Naive thymus-derived CD4-positive, alpha-beta T cell (primary cell): ENCODE measurements around the gene BCR. TPM values are rescaled to one million over a fixed set of nuclear protein-coding genes. Genes with fewer than 3 reads are reported as not detected.
"Not testable (repeated sequence)": the region's sequence is repeated elsewhere in the genome, so short reads cannot be mapped to it uniquely, and the experiment has no call there.

Experiments
- ATAC-seq: fragments of 150-1000 bp; cut with Tn5 transposase; 2 replicates; pipeline ENCODE4 v1.10.0; 2021; ENCODE audit warnings: mild to moderate bottlenecking, moderate library complexity
- CTCF ChIA-PET: fragments of 350-600 bp; sonication (Branson Sonifier 250); formaldehyde crosslinking; loops from one replicate; lab custom pipeline; 2021; ENCODE audit warnings: antibody characterized with exemption; lab: Charles Lee
- POLR2A ChIA-PET: fragments of 350-600 bp; sonication (Branson Sonifier 250); formaldehyde crosslinking; loops from one replicate; lab custom pipeline; 2021; ENCODE audit warnings: antibody characterized with exemption, inconsistent platforms; lab: Charles Lee
- DNase-seq, 9 donors: peaks; one replicate each; pipeline versions ENCODE4 v3.0.0 to v3.0.0-alpha.2; 2020 to 2022; ENCODE audit warnings: mixed read lengths in 1 of 9
- H3K27ac ChIP-seq: one replicate; pipeline ENCODE4 v1.7.0; 2013; ENCODE audit warnings: mild to moderate bottlenecking, low read depth, low read length, moderate library complexity
- H3K27me3 ChIP-seq, 2 donors: one replicate each; pipeline ENCODE4 v1.7.0; 2013; ENCODE audit warnings: low read length in 2 of 2, mild to moderate bottlenecking in 2 of 2, moderate library complexity in 2 of 2; ENCODE audit not compliant: control insufficient read depth in 2 of 2, insufficient read depth in 2 of 2
- H3K36me3 ChIP-seq, 3 experiments: 1 replicate in 2 of 3; 2 replicates in 1 of 3; pipeline ENCODE4 v1.7.0; 2013; ENCODE audit warnings: low read length in 3 of 3, mild to moderate bottlenecking in 3 of 3, moderate library complexity in 1 of 3; ENCODE audit not compliant: insufficient read depth in 3 of 3, control insufficient read depth in 2 of 3
- H3K4me1 ChIP-seq, 2 donors: one replicate each; pipeline ENCODE4 v1.7.0; 2013; ENCODE audit warnings: low read length in 2 of 2, mild to moderate bottlenecking in 2 of 2, moderate library complexity in 1 of 2; ENCODE audit not compliant: control insufficient read depth in 2 of 2, insufficient read depth in 2 of 2
- H3K4me3 ChIP-seq: 2 replicates; pipeline ENCODE4 v1.7.0; 2013; ENCODE audit warnings: mild to moderate bottlenecking, low read length
- H3K9me3 ChIP-seq, 3 experiments: 1 replicate in 2 of 3; 2 replicates in 1 of 3; pipeline ENCODE4 v1.7.0; 2013; ENCODE audit warnings: low read length in 3 of 3; ENCODE audit not compliant: control insufficient read depth in 2 of 3
- H3K27ac Mint-ChIP-seq, 9 donors: one replicate each; pipeline ENCODE4 v1.8.0; 2020 to 2022; ENCODE audit warnings: mixed read lengths in 9 of 9, mild to moderate bottlenecking in 8 of 9, moderate library complexity in 5 of 9, inconsistent platforms in 2 of 9
- H3K27me3 Mint-ChIP-seq, 5 donors: one replicate each; pipeline ENCODE4 v1.8.0; 2021 to 2022; ENCODE audit warnings: mixed read lengths in 5 of 5, mild to moderate bottlenecking in 1 of 5
- H3K36me3 Mint-ChIP-seq, 5 donors: one replicate each; pipeline ENCODE4 v1.8.0; 2020 to 2022; ENCODE audit warnings: mixed read lengths in 5 of 5, mild to moderate bottlenecking in 3 of 5, inconsistent platforms in 1 of 5
- H3K4me1 Mint-ChIP-seq, 7 donors: one replicate each; pipeline ENCODE4 v1.8.0; 2020 to 2022; ENCODE audit warnings: mixed read lengths in 7 of 7, mild to moderate bottlenecking in 3 of 7, inconsistent platforms in 1 of 7
- H3K4me3 Mint-ChIP-seq, 10 donors: one replicate each; pipeline ENCODE4 v1.8.0; 2020 to 2022; ENCODE audit warnings: mild to moderate bottlenecking in 10 of 10, mixed read lengths in 10 of 10, moderate library complexity in 6 of 10, inconsistent platforms in 2 of 10
- H3K9me3 Mint-ChIP-seq, 11 donors: one replicate each; pipeline ENCODE4 v1.8.0; 2020 to 2022; ENCODE audit warnings: mixed read lengths in 11 of 11, mild to moderate bottlenecking in 4 of 11, inconsistent platforms in 1 of 11, moderate library complexity in 1 of 11
- intact Hi-C, 2 donors: fragments of 100-400 bp; cut with micrococcal nuclease; formaldehyde crosslinking; loops; one replicate each; pipeline ENCODE4 v1.15.1; 2023
- polyA plus RNA-seq, 2 donors: library from polyadenylated mRNA; unstranded; fragments of 300-500 nt; fragmentation: Illumina TruSeq; gene quantifications; one replicate each; pipeline ENCODE4 v1.2.3, GENCODE V29; 2021
- total RNA-seq, 6 experiments: library from RNA in 5 of 6; stranded (reverse) in 5 of 6; gene quantifications; 1 replicate in 5 of 6; 2 replicates in 1 of 6; pipeline ENCODE4 v1.2.3 and lab custom pipeline; 2021 to 2026

Gene BCR
- total and polyA plus RNA-seq, 7 experiments from 2014 or later: 6.1 to 103 (median 83.8) TPM

DNA sequence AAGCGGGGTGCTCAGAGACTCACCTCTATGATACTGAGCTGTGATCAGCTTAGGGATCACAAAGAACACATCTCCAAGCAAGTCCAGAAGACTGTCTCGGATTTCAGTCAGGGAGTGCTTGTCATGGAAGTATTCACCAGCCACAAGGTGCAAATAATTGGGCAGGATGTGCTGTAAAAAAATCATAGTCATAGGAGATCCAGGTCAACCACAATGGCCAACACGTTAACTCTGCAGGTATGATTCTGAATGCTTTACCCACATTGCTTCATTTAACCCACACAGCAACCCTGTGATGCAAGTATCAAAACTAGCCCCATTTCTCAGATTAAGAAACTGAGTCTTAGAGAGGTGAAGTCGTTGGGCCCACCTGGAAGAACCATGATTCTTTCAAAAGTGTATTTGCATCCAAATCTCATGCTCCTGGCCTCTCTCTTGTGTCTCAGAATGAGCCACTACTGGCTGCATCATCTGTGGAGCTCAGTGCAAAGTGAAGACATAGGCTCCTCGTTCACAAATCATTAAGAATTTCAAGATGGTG, 179.3 kb downstream of the BCR start:
- H3K27me3 ChIP-seq: no peaks in the 10 kb centered on the region
- ATAC-seq (no peak), DNase-seq (no peak)
- H3K4me3 ChIP-seq: no peak overlapping the region
- H3K4me3 Mint-ChIP-seq: no peak overlapping the region
- ChIA-PET CTCF (no interaction called here), POLR2A (no interaction called here)
- no peaks in the 10 kb centered on the region for H3K36me3 Mint-ChIP-seq
- intact Hi-C loops: no loop called here
- H3K9me3 Mint-ChIP-seq: peaks cover 0 to 5% (median 0%) of the 10 kb centered on the region in 11 donors
- no peak overlapping the region for H3K27ac Mint-ChIP-seq
- H3K36me3 ChIP-seq: no peaks in the 10 kb centered on the region
- no peaks in the 10 kb centered on the region for H3K4me1 ChIP-seq
- H3K27me3 Mint-ChIP-seq: peaks cover 0 to 3% (median under 1%) of the 10 kb centered on the region in 5 donors
- no peak overlapping the region for H3K27ac ChIP-seq
- H3K4me1 Mint-ChIP-seq: peaks cover 0 to 2% (median 0%) of the 10 kb centered on the region in 7 donors
- H3K9me3 ChIP-seq: no peaks in the 10 kb centered on the region

DNA sequence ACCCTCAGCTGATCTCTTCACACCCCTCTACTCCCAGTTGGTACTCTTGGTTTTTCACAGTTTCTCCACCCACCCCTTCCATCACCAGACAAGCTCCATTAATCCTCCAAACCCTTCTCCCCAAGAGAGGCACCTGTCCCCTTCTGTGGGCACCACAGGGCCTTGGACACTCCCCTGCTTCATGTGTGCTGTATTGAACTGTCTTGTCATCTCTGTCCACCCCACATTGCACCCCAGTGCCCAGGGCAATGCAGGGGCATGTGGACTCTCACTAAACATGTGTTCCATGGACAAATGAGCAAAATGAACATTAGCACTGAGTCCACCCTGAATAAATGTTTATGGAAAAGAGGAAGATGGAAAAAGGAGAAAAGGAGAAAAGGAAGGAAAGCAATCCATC, 181.4 kb downstream of the BCR start:
- CTCF ChIA-PET: no interaction called here
- intact Hi-C loops: no loop called here
- H3K27me3 Mint-ChIP-seq: peaks cover 0 to 10% (median 0%) of the 10 kb centered on the region in 5 donors
- no peaks in the 10 kb centered on the region for H3K9me3 ChIP-seq
- H3K9me3 Mint-ChIP-seq: peaks cover 0 to 5% (median 0%) of the 10 kb centered on the region in 11 donors
- ATAC-seq (no peak), DNase-seq (no peak)
- no peaks in the 10 kb centered on the region for H3K27me3 ChIP-seq
- H3K36me3 ChIP-seq: no peaks in the 10 kb centered on the region
- H3K4me3 ChIP-seq: no peak overlapping the region
- no peak overlapping the region for H3K27ac Mint-ChIP-seq
- no peaks in the 10 kb centered on the region for H3K4me1 ChIP-seq
- H3K4me1 Mint-ChIP-seq: peaks cover 0 to 4% (median 0%) of the 10 kb centered on the region in 7 donors
- H3K36me3 Mint-ChIP-seq: no peaks in the 10 kb centered on the region
- no peak overlapping the region for H3K27ac ChIP-seq
- H3K4me3 Mint-ChIP-seq: no peak overlapping the region
- POLR2A ChIA-PET: no interaction called here

DNA sequence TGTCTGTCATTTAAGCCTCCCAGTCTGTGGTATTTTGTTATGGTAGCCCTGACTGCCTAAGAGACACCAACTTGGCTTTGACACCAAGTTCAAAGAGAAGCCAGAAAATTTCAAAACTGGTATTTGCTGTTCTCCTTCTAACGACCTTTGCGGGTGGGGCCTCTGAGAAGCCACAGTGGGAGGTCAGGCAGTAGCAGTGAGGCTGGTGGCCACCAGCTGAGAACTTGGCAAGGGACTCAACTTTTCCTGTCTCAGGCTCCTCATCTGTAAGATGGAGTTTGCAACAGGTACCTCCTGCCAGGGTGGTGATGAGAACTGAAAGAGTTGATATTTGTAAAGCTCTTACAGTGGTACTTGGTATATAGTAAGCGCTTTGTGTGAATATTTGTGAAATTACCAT, 183.4 kb downstream of the BCR start:
- DNase-seq: no peak
- no peak overlapping the region for H3K4me3 ChIP-seq
- H3K9me3 ChIP-seq: no peaks in the 10 kb centered on the region
- ChIA-PET CTCF (interaction anchor here (0.9 kb wide), 1 partner anchor 703 kb away, joined by 3 read pairs; no protein-coding TSS in a partner anchor), POLR2A (no interaction called here)
- H3K4me3 Mint-ChIP-seq: no peak overlapping the region
- H3K4me1 Mint-ChIP-seq: peaks cover 0 to 5% (median 0%) of the 10 kb centered on the region in 7 donors
- H3K27ac ChIP-seq: no peak overlapping the region
- peaks cover 0 to 5% (median 0%) of the 10 kb centered on the region in 11 donors for H3K9me3 Mint-ChIP-seq
- intact Hi-C loops: no loop called here
- H3K27me3 ChIP-seq: no peaks in the 10 kb centered on the region
- no peak overlapping the region for H3K27ac Mint-ChIP-seq
- H3K36me3 ChIP-seq: no peaks in the 10 kb centered on the region
- peaks cover 8 to 29% (median 14%) of the 10 kb centered on the region in 5 donors for H3K27me3 Mint-ChIP-seq
- ATAC-seq: no peak
- H3K36me3 Mint-ChIP-seq: no peaks in the 10 kb centered on the region
- H3K4me1 ChIP-seq: no peaks in the 10 kb centered on the region

GRCh38 chr22:23364389-23364788, 184.1 kb downstream of the BCR start:
- CTCF ChIA-PET: interaction anchor here (0.7 to 0.9 kb wide), 2 partner anchors 175 to 704 kb away, joined by 3 read pairs; no protein-coding TSS in a partner anchor
- peaks cover 12 to 34% (median 14%) of the 10 kb centered on the region in 5 donors for H3K27me3 Mint-ChIP-seq
- POLR2A ChIA-PET: no interaction called here
- no peak overlapping the region for H3K27ac ChIP-seq
- H3K4me3 ChIP-seq: no peak overlapping the region
- no peak overlapping the region for H3K27ac Mint-ChIP-seq
- intact Hi-C loops: no loop called here
- no peaks in the 10 kb centered on the region for H3K36me3 Mint-ChIP-seq
- H3K9me3 ChIP-seq: no peaks in the 10 kb centered on the region
- H3K27me3 ChIP-seq: no peaks in the 10 kb centered on the region
- no peak overlapping the region for H3K4me3 Mint-ChIP-seq
- peaks cover 0 to 5% (median 0%) of the 10 kb centered on the region in 11 donors for H3K9me3 Mint-ChIP-seq
- no peaks in the 10 kb centered on the region for H3K4me1 ChIP-seq
- ATAC-seq (no peak), DNase-seq (no peak)
- peaks cover 0 to 5% (median 0%) of the 10 kb centered on the region in 7 donors for H3K4me1 Mint-ChIP-seq
- H3K36me3 ChIP-seq: no peaks in the 10 kb centered on the region

DNA sequence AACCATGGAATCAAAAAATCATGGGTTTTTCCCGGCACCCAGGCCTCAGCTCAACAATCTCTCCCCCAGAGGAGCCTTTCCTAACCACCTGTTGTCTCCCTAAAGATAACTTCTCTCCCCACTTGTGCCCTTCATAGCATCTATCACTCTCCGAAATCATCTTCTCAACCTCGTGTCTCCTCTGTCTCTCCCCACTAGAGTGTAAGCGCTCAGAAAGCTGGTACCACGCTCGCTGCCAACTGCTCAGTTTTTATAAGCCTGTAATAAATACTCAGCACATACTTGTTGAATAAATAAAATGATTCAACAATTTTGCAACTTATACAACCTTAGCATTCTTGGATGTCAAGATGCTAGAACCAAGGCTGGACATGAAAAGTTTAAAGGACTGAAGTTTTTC, 185.2 kb downstream of the BCR start:
- Mint-ChIP-seq H3K27me3 (peaks cover 15 to 43% (median 23%) of the 10 kb centered on the region in 5 donors), H3K4me1 (peaks cover 0 to 5% (median 0%) of the 10 kb centered on the region in 7 donors), H3K4me3 (no peak overlapping the region), H3K27ac (no peak overlapping the region), H3K9me3 (peaks cover 0 to 5% (median 0%) of the 10 kb centered on the region in 11 donors), H3K36me3 (no peaks in the 10 kb centered on the region)
- no peak for DNase-seq
- ATAC-seq: no peak
- Histone ChIP-seq H3K9me3 (no peaks in the 10 kb centered on the region), H3K4me1 (no peaks in the 10 kb centered on the region), H3K27me3 (no peaks in the 10 kb centered on the region), H3K27ac (no peak overlapping the region), H3K36me3 (no peaks in the 10 kb centered on the region), H3K4me3 (no peak overlapping the region)
- intact Hi-C loops: no loop called here
- CTCF ChIA-PET: no interaction called here
- POLR2A ChIA-PET: no interaction called here

DNA sequence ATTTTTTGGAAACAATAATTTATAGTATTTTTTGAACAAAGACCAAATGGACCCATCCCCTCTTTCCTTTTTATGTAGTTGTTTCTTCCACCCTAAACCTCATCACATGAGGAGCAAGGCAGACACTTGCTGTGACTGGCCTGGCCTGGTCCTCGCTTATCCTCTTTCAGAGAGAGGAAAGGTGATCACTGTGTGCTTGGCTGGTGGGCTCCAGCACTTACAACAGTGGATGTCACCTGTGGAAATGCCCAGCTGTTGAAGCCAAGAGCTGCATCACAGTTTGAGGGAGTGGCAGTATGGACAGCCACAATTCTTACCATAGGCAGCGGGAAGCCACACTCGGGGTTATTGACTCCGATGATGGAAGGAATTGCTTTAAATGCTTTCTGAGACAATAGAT, 185.7 kb downstream of the BCR start:
- Mint-ChIP-seq H3K4me3 (no peak overlapping the region), H3K27me3 (peaks cover 15 to 43% (median 23%) of the 10 kb centered on the region in 5 donors), H3K4me1 (peaks cover 0 to 4% (median 0%) of the 10 kb centered on the region in 7 donors), H3K9me3 (peaks cover 0 to 5% (median 0%) of the 10 kb centered on the region in 11 donors), H3K27ac (no peak overlapping the region), H3K36me3 (no peaks in the 10 kb centered on the region)
- intact Hi-C loops: no loop called here
- Histone ChIP-seq H3K4me3 (no peak overlapping the region), H3K9me3 (no peaks in the 10 kb centered on the region), H3K4me1 (no peaks in the 10 kb centered on the region), H3K27me3 (no peaks in the 10 kb centered on the region), H3K36me3 (no peaks in the 10 kb centered on the region), H3K27ac (no peak overlapping the region)
- DNase-seq (no peak), ATAC-seq (no peak)
- ChIA-PET POLR2A (no interaction called here), CTCF (no interaction called here)

DNA sequence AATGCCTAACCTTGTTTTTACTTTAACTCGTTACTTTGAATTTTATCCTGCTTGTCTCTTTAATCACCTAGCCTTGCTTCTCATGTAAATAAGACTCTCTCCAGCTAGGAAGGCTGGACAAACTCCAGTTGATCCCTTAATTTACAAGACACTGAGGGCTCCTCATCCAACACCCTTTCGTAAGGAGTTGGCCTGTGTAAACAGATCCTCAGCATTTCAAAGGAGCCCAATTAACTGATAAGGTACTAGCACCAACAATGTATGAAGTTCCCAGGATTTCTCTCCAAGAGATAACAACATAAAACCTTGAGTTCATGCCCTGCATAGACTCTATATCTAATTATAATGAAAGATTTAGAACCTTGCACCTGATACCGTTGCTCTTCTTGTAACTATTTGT, 186.9 kb downstream of the BCR start:
- H3K9me3 Mint-ChIP-seq, H3K4me3 Mint-ChIP-seq, H3K36me3 Mint-ChIP-seq, H3K4me1 ChIP-seq, H3K36me3 ChIP-seq, ATAC-seq, DNase-seq, intact Hi-C loops, H3K27ac Mint-ChIP-seq, H3K9me3 ChIP-seq, H3K27me3 ChIP-seq, H3K4me1 Mint-ChIP-seq, H3K27ac ChIP-seq, CTCF ChIA-PET, H3K4me3 ChIP-seq, POLR2A ChIA-PET: not testable (repeated sequence)
- peaks cover 15 to 43% (median 22%) of the 10 kb centered on the region in 5 donors for H3K27me3 Mint-ChIP-seq
